HL-60 (cell line): ENCODE results near the gene IL1RAPL2.
"Not testable (repeated sequence)": the region's sequence is repeated elsewhere in the genome, so short reads cannot be mapped to it uniquely, and the experiment has no call there.

Source experiments
- DNase-seq, 2 experiments: peaks; one replicate each; pipeline ENCODE4 v3.0.0-alpha.2; 2010 to 2020; ENCODE audit warnings: low read depth in 1 of 2, low spot score in 1 of 2
- H3K27ac ChIP-seq: fragments of 250-450 bp; sonication (Bioruptor Pico); replicated peaks from 2 replicates; pipeline ENCODE4 v1.5.1; 2020; ENCODE audit warnings: mild to moderate bottlenecking, moderate library complexity
- H3K27me3 ChIP-seq: fragments of 250-450 bp; sonication (Bioruptor Pico); 2 replicates; pipeline ENCODE4 v1.5.1; 2021; ENCODE audit warnings: mild to moderate bottlenecking, moderate library complexity; ENCODE audit not compliant: insufficient read depth, poor library complexity, severe bottlenecking
- H3K4me3 ChIP-seq: replicated peaks from 2 replicates; pipeline ENCODE4 v1.5.1; 2011; ENCODE audit warnings: mild to moderate bottlenecking, control low read depth, low read length; ENCODE audit not compliant: insufficient read depth
- CTCF ChIP-seq: IDR thresholded peaks from one replicate; pipeline ENCODE4 v1.5.1; 2011; ENCODE audit warnings: low read length, control low read depth, inconsistent platforms; ENCODE audit not compliant: insufficient read depth
- GABPA ChIP-seq: IDR thresholded peaks from 2 replicates; pipeline ENCODE4 v1.6.1; 2012; ENCODE audit warnings: low read depth
- POLR2AphosphoS5 ChIP-seq: IDR thresholded peaks from 2 replicates; pipeline ENCODE4 v1.6.1; 2012; ENCODE audit warnings: low read depth
- REST ChIP-seq: IDR thresholded peaks from 2 replicates; pipeline ENCODE4 v1.6.1; 2012; ENCODE audit warnings: low read depth; ENCODE audit not compliant: insufficient replicate concordance
- SPI1 ChIP-seq: IDR thresholded peaks from 2 replicates; pipeline ENCODE4 v1.6.1; 2012; ENCODE audit warnings: low read depth, mild to moderate bottlenecking, borderline replicate concordance

Gene IL1RAPL2

GRCh38 chrX:105803891-105804290 lies 1237.9 kb downstream of the IL1RAPL2 start:
- no peak for DNase-seq
- H3K27me3 ChIP-seq = no peaks in the 10 kb centered on the region
- TF ChIP-seq SPI1 (no peak), REST (no peak), CTCF (no peak), POLR2AphosphoS5 (no peak), GABPA (no peak)
- no peak overlapping the region for H3K4me3 ChIP-seq
- no peak overlapping the region for H3K27ac ChIP-seq

- H3K4me3 ChIP-seq, DNase-seq, H3K27me3 ChIP-seq, H3K27ac ChIP-seq: not testable (repeated sequence)
Measured at GRCh38 chrX:105805655-105806054, 1239.7 kb downstream of the IL1RAPL2 start.

GRCh38 chrX:105816517-105816916 lies 1250.5 kb downstream of the IL1RAPL2 start:
- H3K27ac ChIP-seq = no peak overlapping the region
- TF ChIP-seq SPI1 (no peak), POLR2AphosphoS5 (no peak), REST (no peak), CTCF (no peak), GABPA (no peak)
- peaks cover 7% of the 10 kb centered on the region for H3K27me3 ChIP-seq
- DNase-seq = no peak
- no peak overlapping the region for H3K4me3 ChIP-seq
